ENCODE measurements around the gene DIP2B.

Gene DIP2B

DNA sequence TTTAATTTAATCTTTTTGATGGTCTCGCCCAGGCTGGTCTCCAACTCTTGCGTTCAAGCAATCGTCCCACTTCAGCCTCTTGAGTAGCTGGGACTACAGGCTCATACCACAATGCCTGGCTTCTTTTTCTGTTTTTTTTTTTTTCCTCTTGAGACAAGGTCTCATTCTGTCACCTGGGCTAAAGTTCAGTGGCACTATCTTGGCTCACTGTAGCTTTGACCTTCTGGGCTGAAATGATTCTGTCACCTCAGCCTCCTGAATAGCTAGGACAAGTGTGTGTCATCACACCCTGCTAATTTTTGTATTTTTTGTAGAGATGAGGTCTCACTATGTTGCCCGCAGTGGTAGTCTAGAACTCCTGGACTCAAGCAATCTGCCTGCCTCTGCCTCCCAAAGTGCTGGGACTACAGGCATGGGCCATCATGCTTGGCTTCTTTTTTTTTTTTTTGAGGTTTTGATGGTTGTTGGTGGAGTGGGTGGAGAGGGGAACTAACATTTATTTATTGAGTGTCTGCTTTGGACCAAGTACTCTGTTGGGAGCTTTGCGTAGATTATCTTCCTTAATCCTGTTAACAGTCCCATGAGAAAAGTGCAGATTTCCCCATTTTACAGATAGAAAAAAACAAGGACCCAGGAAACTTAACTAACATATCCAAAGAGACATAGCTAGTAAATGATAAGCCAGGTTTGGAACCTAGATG is 102.0 kb downstream of the DIP2B start:
- Histone ChIP-seq H3K9ac (ENCODE audit: low read depth in 1 of 2, low read length in 2 of 2) (no peak overlapping the region), H3K4me1 (ENCODE audit: control insufficient read depth in 2 of 2, insufficient read depth in 2 of 2, low read length in 2 of 2) (no peaks in the 10 kb centered on the region), H3K4me3 (ENCODE audit: low read length in 2 of 2) (no peak overlapping the region), H3K9me3 (ENCODE audit: control insufficient read depth in 2 of 2, low read length in 2 of 2) (peaks cover 0 to 2% of the 10 kb centered on the region in 2 donors), H3K27me3 (ENCODE audit: control insufficient read depth in 2 of 2, insufficient read depth in 2 of 2, low read length in 2 of 2) (no peaks in the 10 kb centered on the region), H3K27ac (ENCODE audit: low read depth in 2 of 2, low read length in 2 of 2) (no peak overlapping the region), H3K36me3 (ENCODE audit: control insufficient read depth in 2 of 2, insufficient read depth in 2 of 2, low read length in 2 of 2) (no peaks in the 10 kb centered on the region)

DNA sequence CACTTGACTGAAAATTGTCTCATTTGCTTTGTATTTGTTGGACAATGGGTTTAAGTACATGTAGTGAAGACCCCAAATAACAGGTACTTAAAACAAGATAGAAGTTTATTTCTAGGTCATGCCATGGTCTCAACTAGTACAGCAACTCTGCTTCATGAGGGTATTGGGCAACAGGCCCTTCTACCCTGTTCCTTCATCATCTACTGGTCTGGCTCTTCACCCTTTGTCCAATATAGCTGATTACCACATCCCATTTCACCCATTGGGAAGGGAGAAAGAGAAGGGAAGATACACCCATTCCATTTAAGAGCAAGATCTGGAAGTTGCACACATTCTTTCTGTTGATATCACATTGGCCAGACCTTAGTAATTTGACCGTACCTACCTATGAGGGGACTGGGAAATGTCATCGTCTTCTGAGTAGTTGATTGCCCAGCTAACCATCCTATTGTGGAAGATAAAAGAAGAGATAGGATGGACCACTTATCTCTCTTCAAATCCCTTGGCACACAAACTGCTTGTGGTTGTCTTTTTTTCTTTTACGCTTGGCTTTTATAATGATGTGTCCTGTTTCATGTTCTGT is 104.6 kb downstream of the DIP2B start:
- H3K36me3 ChIP-seq (ENCODE audit: control insufficient read depth in 2 of 2, insufficient read depth in 2 of 2, low read length in 2 of 2), result no peaks in the 10 kb centered on the region
- H3K27ac ChIP-seq (ENCODE audit: low read depth in 2 of 2, low read length in 2 of 2), result no peak overlapping the region
- H3K27me3 ChIP-seq (ENCODE audit: control insufficient read depth in 2 of 2, insufficient read depth in 2 of 2, low read length in 2 of 2), result no peaks in the 10 kb centered on the region
- H3K4me3 ChIP-seq (ENCODE audit: low read length in 2 of 2), result no peak overlapping the region
- H3K9ac ChIP-seq (ENCODE audit: low read depth in 1 of 2, low read length in 2 of 2), result no peak overlapping the region
- no peaks in the 10 kb centered on the region for H3K9me3 ChIP-seq (ENCODE audit: control insufficient read depth in 2 of 2, low read length in 2 of 2)
- H3K4me1 ChIP-seq (ENCODE audit: control insufficient read depth in 2 of 2, insufficient read depth in 2 of 2, low read length in 2 of 2), result no peaks in the 10 kb centered on the region

DNA sequence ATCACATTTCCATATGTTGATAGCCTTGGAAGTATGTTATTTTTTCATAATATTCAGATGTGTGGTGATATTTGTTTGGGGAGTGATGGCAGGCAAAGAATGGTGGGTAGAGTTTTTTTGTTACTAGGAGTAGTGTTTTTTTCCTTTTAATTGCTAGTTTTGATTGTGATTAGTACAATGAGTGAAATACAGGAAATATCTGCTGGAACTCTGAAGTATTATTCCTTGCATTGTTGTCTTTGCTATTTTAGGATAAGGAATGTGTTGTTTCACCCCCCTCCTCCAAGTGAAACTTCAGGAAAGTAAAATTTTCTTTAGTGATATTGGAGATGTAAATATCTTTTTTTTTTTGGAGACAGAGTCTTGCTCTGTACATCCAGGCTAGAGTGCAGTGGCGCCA is 105.4 kb downstream of the DIP2B start:
- H3K27ac ChIP-seq (ENCODE audit: low read depth in 2 of 2, low read length in 2 of 2), result no peak overlapping the region
- H3K9me3 ChIP-seq (ENCODE audit: control insufficient read depth in 2 of 2, low read length in 2 of 2), result no peaks in the 10 kb centered on the region

DNA sequence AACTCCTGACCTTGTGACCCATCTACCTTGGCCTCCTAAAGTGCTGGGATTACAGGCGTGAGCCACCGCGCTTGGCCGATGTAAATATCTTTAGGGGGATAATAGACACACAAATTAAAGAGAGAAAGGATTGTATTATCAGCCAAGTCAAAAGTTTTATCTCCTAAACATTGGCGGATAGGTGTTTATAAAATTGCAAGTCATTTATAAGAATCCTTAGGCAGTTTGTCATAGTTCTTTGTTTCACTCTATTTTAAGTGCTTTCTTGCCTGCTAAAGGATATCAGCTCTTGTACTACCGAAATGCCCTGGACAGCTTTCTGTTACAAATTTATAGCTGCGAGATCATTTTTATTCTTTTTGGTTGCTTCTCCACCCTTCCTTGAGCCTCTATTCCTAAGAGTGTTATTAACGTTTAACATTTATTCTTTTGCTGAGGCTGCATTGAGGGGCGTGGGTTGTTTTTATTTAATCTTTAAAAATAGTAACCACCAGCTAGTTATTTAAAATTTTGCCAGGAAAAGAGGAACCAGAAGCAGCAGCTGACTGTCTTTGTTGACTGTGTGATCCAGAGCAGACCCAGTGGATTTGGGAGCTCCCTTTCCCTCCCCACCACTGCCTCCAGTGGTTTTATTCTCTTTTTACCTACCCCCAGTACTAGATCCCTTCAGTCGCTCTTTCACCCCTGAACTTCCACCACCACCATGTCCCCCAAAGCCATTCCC is 106.4 kb downstream of the DIP2B start:
- Histone ChIP-seq H3K27ac (ENCODE audit: low read depth in 2 of 2, low read length in 2 of 2) (no peak overlapping the region), H3K27me3 (ENCODE audit: control insufficient read depth in 2 of 2, insufficient read depth in 2 of 2, low read length in 2 of 2) (no peaks in the 10 kb centered on the region)

More for the DNA sequence above, 105.4 kb downstream of the DIP2B start:
- no peak overlapping the region for H3K9ac ChIP-seq (ENCODE audit: low read depth in 1 of 2, low read length in 2 of 2)
- no peaks in the 10 kb centered on the region for H3K4me1 ChIP-seq (ENCODE audit: control insufficient read depth in 2 of 2, insufficient read depth in 2 of 2, low read length in 2 of 2)
- H3K36me3 ChIP-seq (ENCODE audit: control insufficient read depth in 2 of 2, insufficient read depth in 2 of 2, low read length in 2 of 2), result no peaks in the 10 kb centered on the region
- H3K27me3 ChIP-seq (ENCODE audit: control insufficient read depth in 2 of 2, insufficient read depth in 2 of 2, low read length in 2 of 2), result no peaks in the 10 kb centered on the region
- no peak overlapping the region for H3K4me3 ChIP-seq (ENCODE audit: low read length in 2 of 2)

DNA sequence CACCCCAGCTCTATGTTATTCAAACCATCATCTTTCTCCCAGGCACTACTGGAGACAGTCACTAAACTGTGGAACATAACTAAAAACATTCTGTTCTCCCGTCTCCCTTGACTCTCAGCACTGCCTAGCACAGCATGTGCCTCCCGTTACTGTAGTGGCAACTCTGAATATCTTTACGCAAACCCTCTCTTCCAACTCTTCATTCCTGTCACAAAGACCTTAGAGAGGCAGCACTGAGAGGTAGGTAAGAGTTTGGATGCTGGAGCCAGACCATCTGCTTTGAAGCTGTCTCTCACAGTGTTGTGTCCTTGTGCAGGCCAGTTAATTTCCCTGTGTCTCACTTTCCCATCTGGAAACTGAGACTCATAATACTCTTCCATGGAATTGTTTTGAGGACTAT is 108.1 kb downstream of the DIP2B start:
- Histone ChIP-seq H3K36me3 (ENCODE audit: control insufficient read depth in 2 of 2, insufficient read depth in 2 of 2, low read length in 2 of 2) (no peaks in the 10 kb centered on the region), H3K4me1 (ENCODE audit: control insufficient read depth in 2 of 2, insufficient read depth in 2 of 2, low read length in 2 of 2) (no peaks in the 10 kb centered on the region), H3K27ac (ENCODE audit: low read depth in 2 of 2, low read length in 2 of 2) (no peak overlapping the region), H3K4me3 (ENCODE audit: low read length in 2 of 2) (no peak overlapping the region), H3K27me3 (ENCODE audit: control insufficient read depth in 2 of 2, insufficient read depth in 2 of 2, low read length in 2 of 2) (no peaks in the 10 kb centered on the region), H3K9me3 (ENCODE audit: control insufficient read depth in 2 of 2, low read length in 2 of 2) (no peaks in the 10 kb centered on the region), H3K9ac (ENCODE audit: low read depth in 1 of 2, low read length in 2 of 2) (no peak overlapping the region)

More for the DNA sequence above, 106.4 kb downstream of the DIP2B start:
- H3K4me3 ChIP-seq (ENCODE audit: low read length in 2 of 2), result no peak overlapping the region
- H3K36me3 ChIP-seq (ENCODE audit: control insufficient read depth in 2 of 2, insufficient read depth in 2 of 2, low read length in 2 of 2), result no peaks in the 10 kb centered on the region
- H3K9me3 ChIP-seq (ENCODE audit: control insufficient read depth in 2 of 2, low read length in 2 of 2), result no peaks in the 10 kb centered on the region
- no peak overlapping the region for H3K9ac ChIP-seq (ENCODE audit: low read depth in 1 of 2, low read length in 2 of 2)
- no peaks in the 10 kb centered on the region for H3K4me1 ChIP-seq (ENCODE audit: control insufficient read depth in 2 of 2, insufficient read depth in 2 of 2, low read length in 2 of 2)

DNA sequence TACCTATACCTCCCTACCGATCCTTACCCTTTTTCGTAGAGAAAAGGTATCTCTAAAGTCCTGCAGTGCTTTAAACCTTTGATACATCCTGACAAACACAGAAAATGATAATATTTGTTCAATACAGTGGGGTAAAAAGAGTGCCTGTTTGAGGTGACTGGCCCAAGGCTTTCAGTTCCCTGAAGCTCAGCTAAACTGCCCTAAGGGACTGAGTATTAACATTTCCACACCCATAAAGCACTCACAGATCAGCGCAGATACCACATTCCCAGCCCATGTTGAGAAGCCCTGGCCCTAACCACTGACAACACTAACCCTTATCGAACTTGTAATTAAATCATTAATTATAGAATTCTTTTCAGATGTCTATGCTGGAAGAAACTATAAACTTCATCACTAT is 108.7 kb downstream of the DIP2B start:
- peaks cover 0 to 1% of the 10 kb centered on the region in 2 donors for H3K4me1 ChIP-seq (ENCODE audit: control insufficient read depth in 2 of 2, insufficient read depth in 2 of 2, low read length in 2 of 2)
- H3K36me3 ChIP-seq (ENCODE audit: control insufficient read depth in 2 of 2, insufficient read depth in 2 of 2, low read length in 2 of 2), result no peaks in the 10 kb centered on the region
- no peak overlapping the region for H3K9ac ChIP-seq (ENCODE audit: low read depth in 1 of 2, low read length in 2 of 2)
- H3K27ac ChIP-seq (ENCODE audit: low read depth in 2 of 2, low read length in 2 of 2), result no peak overlapping the region
- no peaks in the 10 kb centered on the region for H3K9me3 ChIP-seq (ENCODE audit: control insufficient read depth in 2 of 2, low read length in 2 of 2)
- H3K4me3 ChIP-seq (ENCODE audit: low read length in 2 of 2), result no peak overlapping the region
- no peaks in the 10 kb centered on the region for H3K27me3 ChIP-seq (ENCODE audit: control insufficient read depth in 2 of 2, insufficient read depth in 2 of 2, low read length in 2 of 2)

DNA sequence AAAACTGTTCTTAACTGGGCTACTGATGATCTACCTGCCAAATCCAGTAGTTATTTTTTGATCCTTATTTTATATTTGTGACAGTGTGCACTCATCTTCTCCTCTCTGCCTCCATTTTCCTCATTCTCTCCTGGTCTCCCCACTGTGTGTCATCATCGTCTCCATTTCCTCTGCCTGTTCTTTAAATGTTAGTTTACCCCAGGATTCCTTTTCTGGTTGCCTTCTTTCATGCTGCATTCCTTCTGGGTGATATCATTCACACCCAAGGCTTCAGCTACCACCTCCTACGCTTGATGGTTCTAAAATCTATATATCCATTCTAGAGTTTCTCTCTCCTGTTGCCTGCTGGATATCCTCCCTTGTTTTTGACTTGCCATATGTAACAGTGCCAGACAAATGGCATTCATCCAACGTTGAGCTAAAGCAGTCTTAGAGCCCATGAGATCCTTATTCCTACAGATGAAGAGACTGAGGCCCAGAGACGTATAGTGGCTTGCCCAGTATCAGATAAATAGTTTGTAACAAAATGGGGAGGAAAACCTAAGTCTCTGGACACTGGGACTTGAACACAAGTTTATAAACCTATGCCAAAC is 109.5 kb downstream of the DIP2B start:
- peaks cover under 1 to 7% of the 10 kb centered on the region in 2 donors for H3K4me1 ChIP-seq (ENCODE audit: control insufficient read depth in 2 of 2, insufficient read depth in 2 of 2, low read length in 2 of 2)
- H3K27ac ChIP-seq (ENCODE audit: low read depth in 2 of 2, low read length in 2 of 2), result no peak overlapping the region
- no peak overlapping the region for H3K4me3 ChIP-seq (ENCODE audit: low read length in 2 of 2)
- H3K36me3 ChIP-seq (ENCODE audit: control insufficient read depth in 2 of 2, insufficient read depth in 2 of 2, low read length in 2 of 2), result no peaks in the 10 kb centered on the region
- no peak overlapping the region for H3K9ac ChIP-seq (ENCODE audit: low read depth in 1 of 2, low read length in 2 of 2)
- no peaks in the 10 kb centered on the region for H3K9me3 ChIP-seq (ENCODE audit: control insufficient read depth in 2 of 2, low read length in 2 of 2)
- H3K27me3 ChIP-seq (ENCODE audit: control insufficient read depth in 2 of 2, insufficient read depth in 2 of 2, low read length in 2 of 2), result no peaks in the 10 kb centered on the region

DNA sequence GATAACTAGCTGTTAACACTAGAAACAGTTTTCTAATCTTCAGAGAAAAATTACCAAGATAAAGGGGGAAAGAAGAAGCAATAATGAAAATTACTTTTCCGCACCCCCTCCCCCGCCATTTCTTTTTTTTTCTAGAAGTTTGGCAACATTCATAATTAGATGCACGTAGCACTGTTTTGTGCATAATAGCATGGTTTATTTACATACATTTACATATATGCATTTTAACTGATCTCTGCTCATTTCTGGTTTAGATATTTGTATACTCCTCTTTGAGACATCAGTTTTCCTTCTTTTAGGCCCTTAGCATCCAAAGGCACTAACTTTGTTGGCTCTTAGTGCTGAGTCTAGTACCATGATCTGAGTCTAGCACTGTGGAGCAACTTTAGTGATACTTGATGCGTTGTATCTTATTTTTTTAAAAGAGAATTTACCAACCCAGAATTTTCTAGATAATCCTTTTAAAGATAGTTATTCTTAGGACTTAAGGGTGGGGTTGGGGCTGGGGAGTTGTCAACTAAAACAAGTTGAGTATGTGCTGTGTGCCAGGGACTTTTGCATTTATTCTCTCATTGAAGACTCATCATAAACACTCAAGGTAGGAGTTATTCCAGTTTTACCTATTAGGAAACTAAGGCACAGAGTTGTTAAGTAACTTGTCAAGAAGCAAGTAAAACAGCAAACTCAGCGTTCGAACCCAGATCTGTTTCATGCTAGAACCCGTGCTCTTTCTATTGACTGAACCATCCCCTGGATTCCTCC is 110.5 kb downstream of the DIP2B start:
- no peak overlapping the region for H3K9ac ChIP-seq (ENCODE audit: low read depth in 1 of 2, low read length in 2 of 2)
- no peak overlapping the region for H3K4me3 ChIP-seq (ENCODE audit: low read length in 2 of 2)
- H3K36me3 ChIP-seq (ENCODE audit: control insufficient read depth in 2 of 2, insufficient read depth in 2 of 2, low read length in 2 of 2), result no peaks in the 10 kb centered on the region
- H3K4me1 ChIP-seq (ENCODE audit: control insufficient read depth in 2 of 2, insufficient read depth in 2 of 2, low read length in 2 of 2), result peaks cover 8 to 18% of the 10 kb centered on the region in 2 donors
- no peaks in the 10 kb centered on the region for H3K27me3 ChIP-seq (ENCODE audit: control insufficient read depth in 2 of 2, insufficient read depth in 2 of 2, low read length in 2 of 2)
- no peak overlapping the region for H3K27ac ChIP-seq (ENCODE audit: low read depth in 2 of 2, low read length in 2 of 2)
- H3K9me3 ChIP-seq (ENCODE audit: control insufficient read depth in 2 of 2, low read length in 2 of 2), result no peaks in the 10 kb centered on the region

DNA sequence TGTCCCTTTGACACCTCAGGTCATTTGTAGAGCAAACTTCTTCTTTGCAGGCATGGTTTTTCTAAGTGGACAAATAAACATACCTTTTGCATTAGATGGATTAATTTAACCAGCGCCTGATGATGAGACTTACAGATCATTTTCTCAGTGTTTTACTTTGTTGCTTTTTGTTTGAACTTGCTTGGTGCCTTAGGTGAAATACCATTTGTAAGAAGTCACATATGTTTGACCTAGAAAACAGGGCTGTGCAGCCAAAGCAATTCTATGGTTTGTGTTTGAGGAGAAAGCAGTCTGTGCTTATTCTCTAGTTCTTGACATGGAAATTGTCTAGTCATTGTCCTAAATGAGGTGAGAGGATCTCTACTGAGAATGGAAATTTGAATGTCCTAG is 111.1 kb downstream of the DIP2B start:
- H3K4me1 ChIP-seq (ENCODE audit: control insufficient read depth in 2 of 2, insufficient read depth in 2 of 2, low read length in 2 of 2), result peaks cover 14 to 24% of the 10 kb centered on the region in 2 donors
- H3K27ac ChIP-seq (ENCODE audit: low read depth in 2 of 2, low read length in 2 of 2), result no peak overlapping the region
- H3K9me3 ChIP-seq (ENCODE audit: control insufficient read depth in 2 of 2, low read length in 2 of 2), result no peaks in the 10 kb centered on the region
- no peak overlapping the region for H3K9ac ChIP-seq (ENCODE audit: low read depth in 1 of 2, low read length in 2 of 2)
- no peak overlapping the region for H3K4me3 ChIP-seq (ENCODE audit: low read length in 2 of 2)
- no peaks in the 10 kb centered on the region for H3K27me3 ChIP-seq (ENCODE audit: control insufficient read depth in 2 of 2, insufficient read depth in 2 of 2, low read length in 2 of 2)
- H3K36me3 ChIP-seq (ENCODE audit: control insufficient read depth in 2 of 2, insufficient read depth in 2 of 2, low read length in 2 of 2), result no peaks in the 10 kb centered on the region

Data from mucosa of rectum (tissue), 2 donors.